T-helper 2 cell treated with Interferon-gamma antibody and Interleukin-4, amounts not matched to agents 5 μg/mL and 100 μg/mL, for 36 hours (primary cell): ENCODE results near the gene PLIN4.
"Not testable (repeated sequence)": the region's sequence is repeated elsewhere in the genome, so short reads cannot be mapped to it uniquely, and the experiment has no call there.

Experiments used
- DNase-seq: peaks from one replicate; pipeline ENCODE4 v3.0.0; 2021; ENCODE audit warnings: low spot score
- H3K27ac Mint-ChIP-seq: one replicate; pipeline ENCODE4 v1.8.0; 2021; ENCODE audit warnings: mild to moderate bottlenecking, mixed read lengths
- H3K27me3 Mint-ChIP-seq: one replicate; pipeline ENCODE4 v1.8.0; 2021; ENCODE audit warnings: low read depth, mixed read lengths
- H3K36me3 Mint-ChIP-seq: one replicate; pipeline ENCODE4 v1.8.0; 2021; ENCODE audit warnings: low read depth, mixed read lengths
- H3K4me1 Mint-ChIP-seq: one replicate; pipeline ENCODE4 v1.8.0; 2021; ENCODE audit warnings: low read depth, mixed read lengths
- H3K4me3 Mint-ChIP-seq: one replicate; pipeline ENCODE4 v1.8.0; 2022; ENCODE audit warnings: mild to moderate bottlenecking, moderate library complexity, mixed read lengths
- H3K9me3 Mint-ChIP-seq: one replicate; pipeline ENCODE4 v1.8.0; 2021; ENCODE audit warnings: mixed read lengths

PLIN4 gene, protein sequence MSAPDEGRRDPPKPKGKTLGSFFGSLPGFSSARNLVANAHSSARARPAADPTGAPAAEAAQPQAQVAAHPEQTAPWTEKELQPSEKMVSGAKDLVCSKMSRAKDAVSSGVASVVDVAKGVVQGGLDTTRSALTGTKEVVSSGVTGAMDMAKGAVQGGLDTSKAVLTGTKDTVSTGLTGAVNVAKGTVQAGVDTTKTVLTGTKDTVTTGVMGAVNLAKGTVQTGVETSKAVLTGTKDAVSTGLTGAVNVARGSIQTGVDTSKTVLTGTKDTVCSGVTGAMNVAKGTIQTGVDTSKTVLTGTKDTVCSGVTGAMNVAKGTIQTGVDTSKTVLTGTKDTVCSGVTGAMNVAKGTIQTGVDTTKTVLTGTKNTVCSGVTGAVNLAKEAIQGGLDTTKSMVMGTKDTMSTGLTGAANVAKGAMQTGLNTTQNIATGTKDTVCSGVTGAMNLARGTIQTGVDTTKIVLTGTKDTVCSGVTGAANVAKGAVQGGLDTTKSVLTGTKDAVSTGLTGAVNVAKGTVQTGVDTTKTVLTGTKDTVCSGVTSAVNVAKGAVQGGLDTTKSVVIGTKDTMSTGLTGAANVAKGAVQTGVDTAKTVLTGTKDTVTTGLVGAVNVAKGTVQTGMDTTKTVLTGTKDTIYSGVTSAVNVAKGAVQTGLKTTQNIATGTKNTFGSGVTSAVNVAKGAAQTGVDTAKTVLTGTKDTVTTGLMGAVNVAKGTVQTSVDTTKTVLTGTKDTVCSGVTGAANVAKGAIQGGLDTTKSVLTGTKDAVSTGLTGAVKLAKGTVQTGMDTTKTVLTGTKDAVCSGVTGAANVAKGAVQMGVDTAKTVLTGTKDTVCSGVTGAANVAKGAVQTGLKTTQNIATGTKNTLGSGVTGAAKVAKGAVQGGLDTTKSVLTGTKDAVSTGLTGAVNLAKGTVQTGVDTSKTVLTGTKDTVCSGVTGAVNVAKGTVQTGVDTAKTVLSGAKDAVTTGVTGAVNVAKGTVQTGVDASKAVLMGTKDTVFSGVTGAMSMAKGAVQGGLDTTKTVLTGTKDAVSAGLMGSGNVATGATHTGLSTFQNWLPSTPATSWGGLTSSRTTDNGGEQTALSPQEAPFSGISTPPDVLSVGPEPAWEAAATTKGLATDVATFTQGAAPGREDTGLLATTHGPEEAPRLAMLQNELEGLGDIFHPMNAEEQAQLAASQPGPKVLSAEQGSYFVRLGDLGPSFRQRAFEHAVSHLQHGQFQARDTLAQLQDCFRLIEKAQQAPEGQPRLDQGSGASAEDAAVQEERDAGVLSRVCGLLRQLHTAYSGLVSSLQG (N-terminal part only)

DNA sequence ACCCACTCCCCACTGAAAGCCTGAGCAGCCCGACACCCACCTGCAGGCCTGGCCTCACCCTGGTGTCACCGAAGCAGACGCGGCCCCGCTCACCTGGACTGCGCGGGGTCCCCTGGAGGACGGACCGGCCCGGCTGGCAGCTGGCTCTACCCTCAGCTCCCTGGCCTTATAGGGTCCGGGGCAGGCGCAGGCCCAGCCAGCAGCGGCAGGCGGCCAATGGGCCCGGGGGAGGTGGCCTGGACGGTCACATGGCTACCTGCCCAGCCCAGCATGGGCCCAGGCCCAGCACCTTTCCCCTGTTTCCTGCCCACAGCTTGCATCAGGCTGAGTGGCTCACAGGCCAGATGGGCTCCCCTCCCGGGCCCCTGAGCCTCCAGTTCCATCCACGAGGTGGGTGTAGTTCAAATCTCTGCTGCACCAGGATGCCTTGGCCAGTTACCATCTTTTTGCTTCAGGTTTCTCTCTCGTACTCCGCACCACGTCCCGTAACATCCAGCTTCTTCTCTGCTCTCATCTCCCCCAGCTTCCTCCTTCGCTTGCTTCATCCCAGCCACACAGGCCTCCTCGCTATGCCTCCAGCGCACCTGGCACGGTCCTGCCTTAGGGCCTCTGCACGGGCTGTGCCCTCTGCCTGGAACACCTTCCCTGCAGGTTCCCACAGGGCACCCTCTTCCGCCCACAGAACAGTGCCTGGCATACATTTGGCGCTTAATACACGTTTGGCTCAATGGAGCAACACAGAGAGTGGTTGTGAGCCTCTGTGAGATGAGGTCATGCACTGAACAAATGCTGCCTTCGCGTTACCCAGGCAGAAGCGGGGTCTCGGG, at the start of gene PLIN4:
TSS of gene PLIN4 (minus strand) at position 142 of the 827 bp plus-strand sequence. CDS start 214 bp downstream, outside the sequence.
- no peak for DNase-seq
- no peaks in the 10 kb centered on the region for H3K27me3 Mint-ChIP-seq
- no peaks in the 10 kb centered on the region for H3K36me3 Mint-ChIP-seq
- H3K4me1 Mint-ChIP-seq, result no peaks in the 10 kb centered on the region
- no peaks in the 10 kb centered on the region for H3K9me3 Mint-ChIP-seq
- no peak within 1 kb of the TSS for H3K4me3 Mint-ChIP-seq
- H3K27ac Mint-ChIP-seq, result no peak within 1 kb of the TSS

DNA sequence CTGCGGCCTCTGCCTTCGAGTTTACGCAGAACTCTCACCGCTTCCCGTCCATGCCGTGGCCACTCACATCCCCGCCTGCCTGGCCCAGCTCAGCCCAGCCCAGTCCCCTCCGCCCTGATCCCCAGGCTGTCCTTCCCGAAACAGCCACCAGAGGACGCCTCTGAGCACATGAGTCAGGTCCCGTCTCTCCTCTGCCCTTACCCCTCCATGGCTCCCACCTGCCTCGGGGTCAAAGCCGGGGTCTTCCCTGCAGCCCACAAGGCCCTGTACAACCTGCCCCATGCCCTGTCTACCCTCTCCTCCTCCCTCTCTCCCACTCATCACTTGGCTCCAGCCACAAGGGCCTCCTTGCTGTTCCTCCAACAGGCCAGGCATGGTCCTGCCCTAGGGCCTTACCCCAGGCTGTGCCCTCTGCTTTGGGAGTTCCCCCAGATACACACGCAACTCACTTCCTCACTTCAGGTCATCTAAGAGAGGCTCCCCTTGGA, 49.3 kb upstream of the PLIN4 start:
- DNase-seq, result peak; percentile 27
- Mint-ChIP-seq H3K27ac (no peak overlapping the region), H3K36me3 (no peaks in the 10 kb centered on the region), H3K9me3 (no peaks in the 10 kb centered on the region), H3K4me1 (no peaks in the 10 kb centered on the region), H3K4me3 (no peak overlapping the region), H3K27me3 (no peaks in the 10 kb centered on the region)

DNA sequence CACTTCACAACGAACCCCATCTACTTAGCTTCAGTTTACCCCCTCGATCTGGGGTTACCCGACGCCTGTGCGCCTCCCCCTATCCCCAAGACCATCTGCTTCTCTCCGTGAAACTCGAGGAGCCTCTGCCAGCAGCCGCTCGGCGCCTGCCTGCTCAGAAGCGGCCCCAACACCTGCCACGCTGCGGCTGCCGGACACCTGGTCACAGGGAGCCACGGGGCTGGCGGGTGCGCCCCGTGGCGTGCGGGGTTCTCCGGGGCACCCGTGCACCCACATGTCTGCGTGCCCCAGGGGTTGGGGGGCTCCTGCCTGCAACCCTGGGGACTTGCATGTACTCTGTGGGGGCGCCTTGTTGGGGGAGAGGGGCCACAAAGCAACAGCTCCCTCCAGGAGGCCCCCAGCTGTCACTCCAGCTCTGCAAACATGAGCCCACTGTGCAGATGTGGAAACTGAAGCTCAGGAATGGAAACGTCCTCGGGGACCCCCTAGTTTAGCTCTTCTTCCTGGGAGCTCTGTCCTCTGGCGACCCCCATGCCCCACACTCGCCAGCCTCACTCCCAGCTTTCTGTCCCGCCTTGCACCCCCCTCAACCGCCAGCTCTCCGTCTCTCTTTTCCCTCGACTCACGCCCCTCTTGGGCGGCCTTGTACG, 48.2 kb upstream of the PLIN4 start:
- Mint-ChIP-seq H3K36me3 (no peaks in the 10 kb centered on the region), H3K4me1 (no peaks in the 10 kb centered on the region), H3K4me3 (no peak overlapping the region), H3K9me3 (no peaks in the 10 kb centered on the region), H3K27ac (no peak overlapping the region), H3K27me3 (no peaks in the 10 kb centered on the region)
- no peak for DNase-seq

DNA sequence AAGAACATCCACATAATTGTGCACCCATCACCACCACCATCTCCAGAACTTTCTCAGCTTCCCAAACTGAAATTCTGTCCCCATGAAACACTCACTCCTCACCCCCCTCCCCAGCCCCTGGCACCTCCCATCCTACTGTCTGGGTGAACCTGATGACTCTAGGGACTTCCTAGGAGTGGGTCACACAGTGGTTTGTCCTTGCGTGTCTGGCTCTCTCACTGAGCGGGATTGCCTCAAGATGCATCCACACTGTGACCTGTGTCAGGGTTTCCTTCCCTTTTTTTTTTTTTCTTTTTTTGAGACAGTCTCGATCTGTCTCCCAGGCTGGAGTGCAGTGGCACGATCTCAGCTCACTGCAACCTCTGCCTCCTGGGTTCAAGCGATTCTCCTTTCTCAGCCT, 45.3 kb upstream of the PLIN4 start:
- not testable (repeated sequence) for H3K9me3 Mint-ChIP-seq, DNase-seq, H3K36me3 Mint-ChIP-seq, H3K4me3 Mint-ChIP-seq, H3K27me3 Mint-ChIP-seq, H3K4me1 Mint-ChIP-seq, H3K27ac Mint-ChIP-seq

DNA sequence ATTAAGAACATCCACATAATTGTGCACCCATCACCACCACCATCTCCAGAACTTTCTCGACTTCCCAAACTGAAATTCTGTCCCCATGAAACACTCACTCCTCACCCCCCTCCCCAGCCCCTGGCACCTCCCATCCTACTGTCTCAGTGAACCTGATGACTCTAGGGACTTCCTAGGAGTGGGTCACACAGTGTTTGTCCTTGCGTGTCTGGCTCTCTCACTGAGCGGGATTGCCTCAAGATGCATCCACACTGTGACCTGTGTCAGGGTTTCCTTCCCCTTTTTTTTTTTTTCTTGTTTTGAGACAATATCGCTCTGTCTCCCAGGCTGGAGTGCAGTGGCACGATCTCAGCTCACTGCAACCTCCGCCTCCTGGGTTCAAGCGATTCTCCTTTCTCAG, 43.8 kb upstream of the PLIN4 start:
- H3K27me3 Mint-ChIP-seq, DNase-seq, H3K9me3 Mint-ChIP-seq, H3K27ac Mint-ChIP-seq, H3K36me3 Mint-ChIP-seq, H3K4me3 Mint-ChIP-seq, H3K4me1 Mint-ChIP-seq: not testable (repeated sequence)

DNA sequence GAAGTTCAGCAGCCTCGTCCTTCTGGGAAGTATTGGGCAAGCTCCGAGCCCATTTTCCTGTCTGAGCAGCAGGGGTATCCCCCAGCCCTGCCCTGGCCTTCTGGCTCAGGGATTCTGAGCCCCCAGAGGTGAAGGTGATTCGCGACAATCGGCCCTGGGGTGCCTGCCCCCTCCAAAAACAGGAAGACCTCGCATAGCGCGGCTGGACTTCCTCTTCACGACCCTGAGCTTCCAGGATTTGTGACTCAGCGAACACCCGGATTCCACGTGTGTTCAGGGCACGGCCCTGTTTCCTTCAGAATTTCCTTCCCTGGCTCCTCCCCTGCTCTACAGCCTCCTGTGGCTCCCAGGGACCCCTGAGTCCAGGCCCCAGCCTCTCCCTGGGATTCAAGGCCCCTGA, 41.3 kb upstream of the PLIN4 start, which contains the start of gene SEMA6B:
TSS of gene SEMA6B (minus strand) at position 116 of the 400 bp plus-strand sequence. CDS start 1,227 bp downstream, outside the sequence.
- no peak within 1 kb of the TSS for H3K4me3 Mint-ChIP-seq
- H3K27me3 Mint-ChIP-seq, result no peaks in the 10 kb centered on the region
- H3K9me3 Mint-ChIP-seq, result no peaks in the 10 kb centered on the region
- H3K4me1 Mint-ChIP-seq, result no peaks in the 10 kb centered on the region
- no peaks in the 10 kb centered on the region for H3K36me3 Mint-ChIP-seq
- H3K27ac Mint-ChIP-seq, result no peak within 1 kb of the TSS
- DNase-seq, result no peak

DNA sequence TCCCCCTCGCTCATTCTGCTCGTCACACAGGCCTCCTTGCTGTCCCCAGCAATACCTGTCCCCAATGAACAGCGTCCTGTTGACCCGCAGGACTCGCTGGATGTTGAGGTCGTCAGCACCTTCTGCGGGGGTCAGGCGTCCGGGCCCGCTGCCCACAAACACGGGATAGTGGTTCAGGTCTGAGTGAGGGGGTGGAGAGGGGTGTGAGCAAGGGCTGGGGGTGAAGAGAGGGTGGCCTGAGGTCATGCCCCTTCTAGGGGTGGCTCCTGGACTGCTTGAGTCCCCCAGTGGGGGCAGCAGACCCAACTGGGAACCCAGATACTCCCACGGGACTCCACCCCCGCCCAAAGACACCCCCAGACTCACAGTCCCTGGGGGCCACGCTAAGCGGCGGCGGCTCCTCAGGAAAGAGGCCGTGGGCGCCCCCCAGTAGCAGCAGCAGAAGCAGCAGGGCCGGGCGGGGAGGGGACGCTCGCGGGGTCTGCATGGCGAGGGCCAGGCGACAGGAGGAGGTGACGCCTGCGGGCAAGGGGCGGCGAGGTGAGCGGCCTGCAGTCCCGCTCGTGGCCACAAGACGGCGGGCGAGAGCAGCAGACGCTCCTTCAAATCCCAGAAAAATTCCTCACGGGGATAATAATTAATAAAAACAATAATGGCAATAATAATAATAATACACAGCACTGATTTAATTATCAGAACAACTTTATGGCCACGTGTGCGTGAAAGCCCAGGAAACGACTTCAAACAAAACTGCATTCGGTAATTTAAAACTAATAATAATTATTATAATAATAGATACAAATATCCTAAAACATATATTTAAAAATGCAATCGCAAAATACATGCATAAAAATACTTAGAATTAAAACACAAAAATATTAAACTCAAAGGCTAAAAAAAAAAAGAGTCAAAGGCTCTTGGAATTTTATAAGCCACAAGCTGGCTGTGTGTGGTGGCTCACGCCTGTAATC, 40.0 kb upstream of the PLIN4 start:
- H3K4me3 Mint-ChIP-seq, result no peak overlapping the region
- H3K9me3 Mint-ChIP-seq, result no peaks in the 10 kb centered on the region
- H3K36me3 Mint-ChIP-seq, result no peaks in the 10 kb centered on the region
- H3K4me1 Mint-ChIP-seq, result no peaks in the 10 kb centered on the region
- H3K27me3 Mint-ChIP-seq, result no peaks in the 10 kb centered on the region
- H3K27ac Mint-ChIP-seq, result no peak overlapping the region
- peak; percentile 15 for DNase-seq

DNA sequence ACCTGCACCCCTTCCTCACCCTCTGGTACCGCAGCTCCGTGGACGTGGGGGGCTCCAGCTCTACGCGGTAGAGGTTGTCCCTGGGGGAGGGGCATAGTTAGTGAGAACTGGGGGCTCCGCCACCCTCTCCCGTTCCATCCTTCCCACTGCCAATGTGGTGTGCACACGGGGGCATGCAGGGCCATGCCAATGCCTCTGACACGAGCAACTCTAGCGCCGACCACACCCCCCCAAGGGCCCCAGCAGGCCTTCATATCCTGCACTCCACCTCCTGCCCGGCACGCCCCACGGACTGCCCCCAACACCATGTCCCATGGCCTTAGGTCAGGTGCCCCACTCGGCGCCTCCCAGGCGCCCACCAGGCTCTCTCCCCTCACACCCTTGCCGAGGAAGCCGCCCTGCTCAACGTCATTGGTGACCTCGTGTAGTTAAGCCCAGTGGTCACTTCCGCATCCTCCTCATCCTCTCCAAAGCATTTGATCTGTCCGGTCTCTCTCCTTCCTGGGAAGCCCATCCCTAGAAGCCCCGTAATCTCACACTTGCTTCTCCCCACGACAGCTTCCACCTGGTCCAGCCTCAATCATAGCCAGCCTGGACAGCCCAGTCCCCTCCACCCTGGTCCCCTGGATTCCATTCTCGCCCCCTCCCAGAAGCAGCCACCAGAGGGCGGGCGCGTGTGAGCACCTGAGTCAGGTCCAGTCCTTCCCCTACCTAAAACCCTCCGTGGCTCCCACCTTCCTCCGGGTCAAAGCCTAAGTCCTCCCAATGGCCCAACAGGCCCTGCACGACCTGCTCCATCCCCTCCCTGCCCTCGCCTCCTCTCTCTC, 39.1 kb upstream of the PLIN4 start:
- no peak overlapping the region for H3K27ac Mint-ChIP-seq
- H3K9me3 Mint-ChIP-seq, result no peaks in the 10 kb centered on the region
- no peak overlapping the region for H3K4me3 Mint-ChIP-seq
- H3K4me1 Mint-ChIP-seq, result no peaks in the 10 kb centered on the region
- no peaks in the 10 kb centered on the region for H3K27me3 Mint-ChIP-seq
- no peaks in the 10 kb centered on the region for H3K36me3 Mint-ChIP-seq
- DNase-seq, result no peak

DNA sequence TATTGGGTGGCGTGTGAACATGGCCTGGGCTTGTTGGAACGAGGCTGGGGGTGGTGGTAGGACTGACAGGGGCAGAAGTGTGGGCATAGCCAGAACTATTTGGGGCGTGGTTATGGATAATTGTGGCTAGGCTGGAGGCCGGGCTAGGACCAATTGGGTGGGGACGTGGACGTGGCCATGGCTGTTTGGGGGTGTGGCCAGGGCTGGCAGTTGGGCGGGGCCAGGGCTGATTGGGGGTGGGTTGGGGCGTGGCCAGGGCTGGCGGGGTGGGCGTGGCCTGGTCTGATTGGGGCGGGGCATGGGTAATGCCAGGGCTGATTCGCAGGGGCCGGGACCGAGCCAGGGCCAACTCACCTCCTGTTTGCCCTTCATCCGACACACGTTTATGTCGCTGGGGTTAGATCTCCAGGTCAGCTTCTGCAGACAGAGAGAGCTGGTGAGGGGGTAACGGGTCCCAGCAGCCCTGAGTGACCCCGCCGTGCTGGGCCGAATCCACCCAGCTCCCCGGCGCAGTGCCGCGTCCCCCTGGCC, 38.4 kb upstream of the PLIN4 start:
- no peaks in the 10 kb centered on the region for H3K4me1 Mint-ChIP-seq
- no peak for DNase-seq
- no peak overlapping the region for H3K27ac Mint-ChIP-seq
- H3K36me3 Mint-ChIP-seq, result no peaks in the 10 kb centered on the region
- H3K4me3 Mint-ChIP-seq, result no peak overlapping the region
- H3K27me3 Mint-ChIP-seq, result no peaks in the 10 kb centered on the region
- H3K9me3 Mint-ChIP-seq, result no peaks in the 10 kb centered on the region

DNA sequence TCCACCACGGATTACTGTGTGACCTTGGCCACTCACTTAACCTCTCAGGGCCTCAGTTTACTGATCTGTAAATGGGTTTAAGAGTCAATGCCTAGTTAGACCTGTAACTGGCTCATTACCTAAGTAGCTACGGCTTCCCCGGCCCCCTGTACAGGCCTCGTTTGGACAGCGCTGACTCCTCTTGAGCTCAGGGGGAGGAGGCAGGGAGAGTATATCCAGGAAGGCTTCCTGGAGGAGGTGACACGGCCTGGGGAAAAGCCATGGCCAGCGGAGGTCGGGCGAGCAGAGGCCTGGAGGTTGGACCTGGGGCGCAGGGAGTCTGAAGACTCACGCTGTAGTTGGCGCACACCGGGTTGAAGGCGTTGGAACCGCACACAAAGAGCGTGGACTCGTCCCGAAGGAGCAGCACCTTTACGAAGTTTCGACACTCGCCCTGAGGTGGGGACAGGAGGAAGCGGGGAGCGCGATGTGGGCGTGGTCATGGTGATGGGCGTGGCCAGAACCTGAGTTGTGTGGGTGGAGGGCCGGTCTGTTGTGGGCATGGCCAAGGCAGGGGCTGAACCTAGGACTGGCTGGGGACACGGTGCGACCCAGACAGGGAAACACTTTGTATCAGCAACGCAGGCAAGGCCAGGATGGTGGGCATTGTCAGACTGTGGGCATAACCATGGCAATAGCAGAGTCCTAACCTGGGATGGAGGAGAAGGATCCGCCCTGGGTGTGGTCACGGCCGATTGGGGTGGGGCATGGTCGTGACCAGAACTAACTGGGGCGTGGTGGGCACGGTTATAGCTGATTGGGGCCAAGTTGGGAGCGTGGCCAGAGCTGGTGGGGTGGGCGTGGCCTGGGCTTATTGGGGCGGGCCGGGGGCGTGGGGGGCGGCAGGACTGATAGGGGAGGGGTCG, 37.6 kb upstream of the PLIN4 start:
- Mint-ChIP-seq H3K9me3 (no peaks in the 10 kb centered on the region), H3K27ac (no peak overlapping the region), H3K4me1 (no peaks in the 10 kb centered on the region), H3K27me3 (no peaks in the 10 kb centered on the region), H3K4me3 (no peak overlapping the region), H3K36me3 (no peaks in the 10 kb centered on the region)
- DNase-seq, result no peak
